ENCODE measurements around the gene SLC46A2.

- TF ChIP-seq CBX3 (IDR thresholded peaks at IDR 0.05; ENCODE audit: borderline replicate concordance in 1 of 2, low read length in 2 of 2) (no peak), CTCF (IDR thresholded peaks at IDR 0.05 in 2 of 3, conservative IDR thresholded peaks at IDR 0.05 in 1 of 3; ENCODE audit: insufficient read depth in 2 of 3, low read depth in 1 of 3, low read length in 3 of 3) (no peak), JUN (IDR thresholded peaks at IDR 0.05; ENCODE audit: borderline replicate concordance, low read depth, low read length) (no peak), JUN (CRISPR knock-in tag; IDR thresholded peaks at IDR 0.05; ENCODE audit: borderline replicate concordance) (no peak), JUNB (CRISPR knock-in tag; conservative IDR thresholded peaks at IDR 0.05) (no peak), PHF20 (IDR thresholded peaks at IDR 0.05; ENCODE audit: partially characterized antibody) (no peak), POLR2A (conservative IDR thresholded peaks at IDR 0.05) (no peak), CCAR2 (IDR thresholded peaks at IDR 0.05; ENCODE audit: low read depth, low read length) (no peak), MCM3 (IDR thresholded peaks at IDR 0.05) (no peak), NRF1 (conservative IDR thresholded peaks at IDR 0.05 in 1 of 2, IDR thresholded peaks at IDR 0.05 in 1 of 2) (no peak), SP2 (IDR thresholded peaks at IDR 0.05; ENCODE audit: extremely low read depth, low read depth, low read length, poor library complexity, severe bottlenecking) (no peak), E2F6 (IDR thresholded peaks at IDR 0.05; ENCODE audit: borderline replicate concordance in 1 of 2, extremely low read depth in 1 of 2, insufficient read depth in 1 of 2, insufficient read length in 1 of 2, low read depth in 1 of 2, low read length in 1 of 2, poor library complexity in 1 of 2, severe bottlenecking in 1 of 2) (no peak)
Measured at GRCh38 chr9:112878752-112879151, 11.9 kb downstream of the SLC46A2 start.
